Neural cell (in vitro differentiated cells): ENCODE measurements around the gene LYPD6. TPM values are rescaled to one million over a fixed set of nuclear protein-coding genes. Genes with fewer than 3 reads are reported as not detected.

ENCODE experiments used
- H2AFZ ChIP-seq: fragments of 200-600, 300-800 bp; sonication (generic), shearing (Covaris generic); 2 replicates; pipeline ENCODE4 v1.6.0; 2014; ENCODE audit warnings: low read depth, mild to moderate bottlenecking, antibody characterized with exemption, low read length, moderate library complexity
- H3F3A ChIP-seq: fragments of 200-600 bp; shearing (Covaris generic); 2 replicates; pipeline ENCODE4 v1.6.1; 2016; ENCODE audit warnings: mild to moderate bottlenecking, moderate library complexity, mixed read lengths, antibody characterized with exemption, low read length; ENCODE audit not compliant: insufficient read depth, poor library complexity, severe bottlenecking
- H3K27ac ChIP-seq: fragments of 200-600, 300-800 bp; sonication (generic), shearing (Covaris generic); 2 replicates; pipeline ENCODE4 v1.5.1; 2014; ENCODE audit warnings: mild to moderate bottlenecking, low read length, moderate library complexity
- H3K27me3 ChIP-seq: fragments of 300-800, 200-600 bp; sonication (generic), shearing (Covaris generic); 2 replicates; pipeline ENCODE4 v1.6.0; 2014; ENCODE audit warnings: mild to moderate bottlenecking, low read depth, low read length, moderate library complexity; ENCODE audit not compliant: insufficient read depth
- H3K36me3 ChIP-seq: fragments of 300-800, 200-600 bp; sonication (generic), shearing (Covaris generic); 2 replicates; pipeline ENCODE4 v1.5.1; 2014; ENCODE audit warnings: mild to moderate bottlenecking, antibody characterized with exemption, low read length, moderate library complexity; ENCODE audit not compliant: insufficient read depth
- H3K4me2 ChIP-seq: fragments of 300-800, 200-600 bp; sonication (generic), shearing (Covaris generic); 2 replicates; pipeline ENCODE4 v1.6.0; 2014; ENCODE audit warnings: mild to moderate bottlenecking, low read length
- H3K4me3 ChIP-seq: fragments of 300-800, 200-600 bp; sonication (generic), shearing (Covaris generic); 2 replicates; pipeline ENCODE4 v1.5.1; 2014; ENCODE audit warnings: mild to moderate bottlenecking, low read length, moderate library complexity
- H3K79me2 ChIP-seq: fragments of 200-600 bp; shearing (Covaris generic); replicated peaks from 2 replicates; pipeline ENCODE4 v1.6.0; 2014; ENCODE audit warnings: mild to moderate bottlenecking, low read length, moderate library complexity; ENCODE audit not compliant: insufficient read depth
- H3K9ac ChIP-seq: fragments of 300-800, 200-600 bp; sonication (generic), shearing (Covaris generic); 2 replicates; pipeline ENCODE4 v1.6.1; 2016; ENCODE audit warnings: mild to moderate bottlenecking, low read length, mixed read lengths
- H3K9me2 ChIP-seq: fragments of 200-600 bp; shearing (Covaris generic); 2 replicates; pipeline ENCODE4 v1.6.1; 2016; ENCODE audit warnings: mild to moderate bottlenecking, low read length, mixed read lengths; ENCODE audit not compliant: insufficient read depth
- H3K9me3 ChIP-seq: fragments of 200-600, 300-800 bp; sonication (generic), shearing (Covaris generic); 2 replicates; pipeline ENCODE4 v1.6.1; 2016; ENCODE audit warnings: mild to moderate bottlenecking, mixed run types, low read length, moderate library complexity, mixed read lengths
- H4K20me1 ChIP-seq: fragments of 200-600 bp; shearing (Covaris generic); 2 replicates; pipeline ENCODE4 v1.6.1; 2016; ENCODE audit warnings: mild to moderate bottlenecking, mixed run types; ENCODE audit not compliant: insufficient read depth
- EP300 ChIP-seq: fragments of 450-650 bp; conservative IDR thresholded peaks from 2 replicates; pipeline ENCODE4 v1.6.1; 2014; ENCODE audit warnings: antibody characterized with exemption, mild to moderate bottlenecking, moderate library complexity; ENCODE audit not compliant: poor library complexity, severe bottlenecking
- EZH2 ChIP-seq: fragments of 200-600, 300-800 bp; shearing (Covaris generic), sonication (generic); IDR thresholded peaks from 2 replicates; pipeline ENCODE4 v1.6.1; 2014; ENCODE audit warnings: antibody characterized with exemption, low read length, borderline replicate concordance, mild to moderate bottlenecking; ENCODE audit not compliant: insufficient read depth, poor library complexity, severe bottlenecking
- MXI1 ChIP-seq: fragments of 450-650 bp; conservative IDR thresholded peaks from 2 replicates; pipeline ENCODE4 v1.6.1; 2014; ENCODE audit warnings: antibody characterized with exemption, mild to moderate bottlenecking; ENCODE audit not compliant: poor library complexity, severe bottlenecking
- POLR2AphosphoS5 ChIP-seq: IDR thresholded peaks from 2 replicates; pipeline ENCODE4 v1.6.1; 2012
- RAD21 ChIP-seq: fragments of 450-650 bp; conservative IDR thresholded peaks from 2 replicates; pipeline ENCODE4 v1.6.1; 2014; ENCODE audit warnings: antibody characterized with exemption, mild to moderate bottlenecking, moderate library complexity
- SMC3 ChIP-seq: fragments of 450-650 bp; conservative IDR thresholded peaks from 2 replicates; pipeline ENCODE4 v1.6.1; 2014; ENCODE audit warnings: antibody characterized with exemption, mild to moderate bottlenecking, moderate library complexity; ENCODE audit not compliant: poor library complexity
- TAF1 ChIP-seq: IDR thresholded peaks from 2 replicates; pipeline ENCODE4 v1.6.1; 2012; ENCODE audit warnings: low read depth
- polyA plus RNA-seq: library from polyadenylated mRNA; depleted of rRNA; stranded (reverse); fragments of >200 nt; gene quantifications from 2 replicates; pipeline ENCODE4 v1.2.3, GENCODE V29; 2014
- TF ChIP-seq, protein P1 (sequence below): fragments of 450-650 bp; IDR thresholded peaks from 2 replicates; pipeline ENCODE4 v1.5.1; 2014; ENCODE audit warnings: antibody characterized with exemption, mild to moderate bottlenecking, moderate library complexity; ENCODE audit not compliant: poor library complexity, severe bottlenecking
- TF ChIP-seq, protein P2 (sequence below): IDR thresholded peaks from 2 replicates; pipeline ENCODE4 v1.6.1; 2012; ENCODE audit warnings: borderline replicate concordance

Gene LYPD6
- polyA plus RNA-seq, 1 donor from 2014 or later: 2.3 TPM

DNA sequence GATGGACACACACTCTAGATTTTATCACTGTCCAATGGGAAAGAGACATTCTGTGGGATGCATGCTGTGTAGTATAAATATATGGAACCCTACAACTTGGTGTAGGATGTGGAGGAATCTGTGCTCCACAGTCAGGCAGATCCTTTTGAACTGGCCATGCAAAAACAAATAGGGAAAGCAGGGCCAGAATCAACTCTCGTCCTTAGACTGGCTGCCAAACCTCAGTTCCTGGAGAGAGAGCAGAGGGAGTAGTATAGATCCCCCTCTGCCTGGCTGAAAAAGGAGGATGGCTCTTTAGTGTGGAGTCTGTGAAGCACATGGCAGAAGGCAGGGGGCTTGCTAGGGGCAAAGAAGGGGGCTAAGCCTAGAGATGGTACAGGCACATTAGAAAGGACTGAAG is 84.7 kb downstream of the LYPD6 start:
- H4K20me1 ChIP-seq: no peaks in the 10 kb centered on the region
- no peaks in the 10 kb centered on the region for H3K79me2 ChIP-seq
- no peaks in the 10 kb centered on the region for H3F3A ChIP-seq
- no peaks in the 10 kb centered on the region for H3K9me2 ChIP-seq
- H3K36me3 ChIP-seq: no peaks in the 10 kb centered on the region
- H3K4me2 ChIP-seq: no peak overlapping the region
- no peak overlapping the region for H3K9ac ChIP-seq
- H3K27ac ChIP-seq: no peak overlapping the region
- no peaks in the 10 kb centered on the region for H3K27me3 ChIP-seq
- no peak for TF ChIP-seq RAD21
- no peak for TF ChIP-seq EP300
- no peak for TF ChIP-seq TAF1
- no peak for TF ChIP-seq MXI1
- no peak for TF ChIP-seq SMC3
- TF ChIP-seq POLR2AphosphoS5: no peak
- TF ChIP-seq EZH2: no peak
- TF ChIP-seq, protein P1, sequence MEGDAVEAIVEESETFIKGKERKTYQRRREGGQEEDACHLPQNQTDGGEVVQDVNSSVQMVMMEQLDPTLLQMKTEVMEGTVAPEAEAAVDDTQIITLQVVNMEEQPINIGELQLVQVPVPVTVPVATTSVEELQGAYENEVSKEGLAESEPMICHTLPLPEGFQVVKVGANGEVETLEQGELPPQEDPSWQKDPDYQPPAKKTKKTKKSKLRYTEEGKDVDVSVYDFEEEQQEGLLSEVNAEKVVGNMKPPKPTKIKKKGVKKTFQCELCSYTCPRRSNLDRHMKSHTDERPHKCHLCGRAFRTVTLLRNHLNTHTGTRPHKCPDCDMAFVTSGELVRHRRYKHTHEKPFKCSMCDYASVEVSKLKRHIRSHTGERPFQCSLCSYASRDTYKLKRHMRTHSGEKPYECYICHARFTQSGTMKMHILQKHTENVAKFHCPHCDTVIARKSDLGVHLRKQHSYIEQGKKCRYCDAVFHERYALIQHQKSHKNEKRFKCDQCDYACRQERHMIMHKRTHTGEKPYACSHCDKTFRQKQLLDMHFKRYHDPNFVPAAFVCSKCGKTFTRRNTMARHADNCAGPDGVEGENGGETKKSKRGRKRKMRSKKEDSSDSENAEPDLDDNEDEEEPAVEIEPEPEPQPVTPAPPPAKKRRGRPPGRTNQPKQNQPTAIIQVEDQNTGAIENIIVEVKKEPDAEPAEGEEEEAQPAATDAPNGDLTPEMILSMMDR: no peak
- TF ChIP-seq, protein P2, sequence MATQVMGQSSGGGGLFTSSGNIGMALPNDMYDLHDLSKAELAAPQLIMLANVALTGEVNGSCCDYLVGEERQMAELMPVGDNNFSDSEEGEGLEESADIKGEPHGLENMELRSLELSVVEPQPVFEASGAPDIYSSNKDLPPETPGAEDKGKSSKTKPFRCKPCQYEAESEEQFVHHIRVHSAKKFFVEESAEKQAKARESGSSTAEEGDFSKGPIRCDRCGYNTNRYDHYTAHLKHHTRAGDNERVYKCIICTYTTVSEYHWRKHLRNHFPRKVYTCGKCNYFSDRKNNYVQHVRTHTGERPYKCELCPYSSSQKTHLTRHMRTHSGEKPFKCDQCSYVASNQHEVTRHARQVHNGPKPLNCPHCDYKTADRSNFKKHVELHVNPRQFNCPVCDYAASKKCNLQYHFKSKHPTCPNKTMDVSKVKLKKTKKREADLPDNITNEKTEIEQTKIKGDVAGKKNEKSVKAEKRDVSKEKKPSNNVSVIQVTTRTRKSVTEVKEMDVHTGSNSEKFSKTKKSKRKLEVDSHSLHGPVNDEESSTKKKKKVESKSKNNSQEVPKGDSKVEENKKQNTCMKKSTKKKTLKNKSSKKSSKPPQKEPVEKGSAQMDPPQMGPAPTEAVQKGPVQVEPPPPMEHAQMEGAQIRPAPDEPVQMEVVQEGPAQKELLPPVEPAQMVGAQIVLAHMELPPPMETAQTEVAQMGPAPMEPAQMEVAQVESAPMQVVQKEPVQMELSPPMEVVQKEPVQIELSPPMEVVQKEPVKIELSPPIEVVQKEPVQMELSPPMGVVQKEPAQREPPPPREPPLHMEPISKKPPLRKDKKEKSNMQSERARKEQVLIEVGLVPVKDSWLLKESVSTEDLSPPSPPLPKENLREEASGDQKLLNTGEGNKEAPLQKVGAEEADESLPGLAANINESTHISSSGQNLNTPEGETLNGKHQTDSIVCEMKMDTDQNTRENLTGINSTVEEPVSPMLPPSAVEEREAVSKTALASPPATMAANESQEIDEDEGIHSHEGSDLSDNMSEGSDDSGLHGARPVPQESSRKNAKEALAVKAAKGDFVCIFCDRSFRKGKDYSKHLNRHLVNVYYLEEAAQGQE: no peak
- H3K4me3 ChIP-seq: no peak overlapping the region
- H3K9me3 ChIP-seq: no peaks in the 10 kb centered on the region
- no peak overlapping the region for H2AFZ ChIP-seq

DNA sequence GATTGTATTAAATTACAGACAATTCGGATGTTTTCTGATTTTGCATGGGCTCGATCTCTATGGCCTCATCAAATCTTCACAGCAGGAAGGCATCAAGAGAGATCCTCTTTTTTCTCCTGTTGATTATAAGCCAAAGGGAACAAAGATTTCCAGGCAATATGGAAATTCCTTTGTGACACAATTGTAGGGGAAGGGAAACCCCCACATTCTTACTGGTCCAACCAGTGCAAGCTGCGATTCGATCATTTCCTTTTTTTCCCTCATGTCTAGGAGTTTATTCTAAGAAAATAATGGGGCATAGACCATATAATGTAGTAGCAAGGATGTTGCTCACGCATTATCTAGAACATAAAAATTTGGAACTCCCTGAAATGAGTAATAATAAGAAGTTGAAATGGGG is 87.7 kb downstream of the LYPD6 start:
- Histone ChIP-seq H3K27ac (no peak overlapping the region), H3K9ac (no peak overlapping the region), H4K20me1 (no peaks in the 10 kb centered on the region), H2AFZ (no peak overlapping the region), H3K9me3 (no peaks in the 10 kb centered on the region), H3K79me2 (no peaks in the 10 kb centered on the region), H3K4me3 (no peak overlapping the region), H3K27me3 (no peaks in the 10 kb centered on the region), H3K9me2 (no peaks in the 10 kb centered on the region), H3F3A (no peaks in the 10 kb centered on the region), H3K36me3 (no peaks in the 10 kb centered on the region), H3K4me2 (no peak overlapping the region)
- TF ChIP-seq TAF1: no peak
- TF ChIP-seq SMC3: no peak
- no peak for TF ChIP-seq EZH2
- TF ChIP-seq, protein P1: no peak
- TF ChIP-seq EP300: no peak
- TF ChIP-seq POLR2AphosphoS5: no peak
- TF ChIP-seq, protein P2: no peak
- no peak for TF ChIP-seq RAD21
- TF ChIP-seq MXI1: no peak
